CD4-positive, alpha-beta T cell (primary cell): ENCODE measurements around the gene CNTN4. TPM values are rescaled to one million over a fixed set of nuclear protein-coding genes. Genes with fewer than 3 reads are reported as not detected.

Experiments
- ATAC-seq: fragments of 200-7000 bp; cut with Tn5 transposase; one replicate; pipeline ENCODE4 v1.10.0; 2022; ENCODE audit warnings: mild to moderate bottlenecking; ENCODE audit not compliant: poor library complexity
- CTCF ChIA-PET: fragments of 350-600 bp; sonication (Branson Sonifier 250); formaldehyde crosslinking; loops from one replicate; lab custom pipeline; 2021; ENCODE audit warnings: antibody characterized with exemption, inconsistent platforms; lab: Charles Lee
- POLR2A ChIA-PET: fragments of 350-600 bp; sonication (Branson Sonifier 250); formaldehyde crosslinking; loops from one replicate; lab custom pipeline; 2021; ENCODE audit warnings: antibody characterized with exemption, inconsistent platforms; lab: Charles Lee
- DNase-seq, 14 experiments: peaks; one replicate each; pipeline ENCODE4 v3.0.0-alpha.2; 2013 to 2020; ENCODE audit warnings: mixed read lengths in 2 of 14
- H3K27ac ChIP-seq, 2 donors: one replicate each; pipeline versions ENCODE4 v1.5.1 to v1.7.0; 2013; ENCODE audit warnings: low read length in 2 of 2, low read depth in 1 of 2, mild to moderate bottlenecking in 1 of 2
- H3K27me3 ChIP-seq, 2 experiments: 1 replicate in 1 of 2; 2 replicates in 1 of 2; pipeline versions ENCODE4 v1.6.1 to v1.7.0; 2013; ENCODE audit warnings: low read length in 2 of 2, control low read depth in 1 of 2, mild to moderate bottlenecking in 1 of 2, moderate library complexity in 1 of 2; ENCODE audit not compliant: insufficient read depth in 2 of 2, control insufficient read depth in 1 of 2
- H3K36me3 ChIP-seq: one replicate; pipeline ENCODE4 v1.6.1; 2013; ENCODE audit warnings: low read length, control low read depth; ENCODE audit not compliant: insufficient read depth
- H3K4me1 ChIP-seq: one replicate; pipeline ENCODE4 v1.6.1; 2013; ENCODE audit warnings: low read length, control low read depth; ENCODE audit not compliant: insufficient read depth
- H3K4me3 ChIP-seq: one replicate; pipeline ENCODE4 v1.5.1; 2013; ENCODE audit warnings: mild to moderate bottlenecking, low read length, moderate library complexity
- H3K9me3 ChIP-seq, 2 experiments: 1 replicate in 1 of 2; 2 replicates in 1 of 2; pipeline versions ENCODE4 v1.6.1 to v1.7.0; 2013; ENCODE audit warnings: low read length in 2 of 2, mild to moderate bottlenecking in 2 of 2, control low read depth in 1 of 2, moderate library complexity in 1 of 2; ENCODE audit not compliant: control insufficient read depth in 1 of 2, insufficient read depth in 1 of 2
- H3K27ac Mint-ChIP-seq: one replicate; pipeline ENCODE4 v1.8.0; 2020; ENCODE audit warnings: mixed read lengths
- H3K27me3 Mint-ChIP-seq: one replicate; pipeline ENCODE4 v1.8.0; 2021; ENCODE audit warnings: mixed read lengths
- H3K36me3 Mint-ChIP-seq: one replicate; pipeline ENCODE4 v1.8.0; 2021; ENCODE audit warnings: low read depth, mixed read lengths
- H3K4me1 Mint-ChIP-seq: one replicate; pipeline ENCODE4 v1.8.0; 2021; ENCODE audit warnings: low read depth, mixed read lengths
- H3K4me3 Mint-ChIP-seq: one replicate; pipeline ENCODE4 v1.8.0; 2020; ENCODE audit warnings: mild to moderate bottlenecking, mixed read lengths
- H3K9me3 Mint-ChIP-seq: one replicate; pipeline ENCODE4 v1.8.0; 2020; ENCODE audit warnings: mixed read lengths
- intact Hi-C, 2 experiments: fragments of 100-400 bp; cut with DNase I in 1 of 2; cut with micrococcal nuclease in 1 of 2; formaldehyde crosslinking; loops; one replicate each; pipeline versions ENCODE4 v1.15.1 to v1.9.0; 2023 to 2025; cut with DNase I, micrococcal nuclease
- total RNA-seq, 174 experiments: library from RNA in 2 of 174; stranded (reverse) in 2 of 174; gene quantifications; one replicate each; pipeline ENCODE4 v1.2.3 and lab custom pipeline; 2021 to 2026
- TF ChIP-seq, protein P1 (sequence below): fragments of 200-600 bp; IDR thresholded peaks from one replicate; pipeline ENCODE4 v1.8.0; 2022; ENCODE audit warnings: antibody characterized with exemption, mild to moderate bottlenecking

CNTN4 gene
- total RNA-seq, 2 experiments from 2014 or later, result not detected

DNA sequence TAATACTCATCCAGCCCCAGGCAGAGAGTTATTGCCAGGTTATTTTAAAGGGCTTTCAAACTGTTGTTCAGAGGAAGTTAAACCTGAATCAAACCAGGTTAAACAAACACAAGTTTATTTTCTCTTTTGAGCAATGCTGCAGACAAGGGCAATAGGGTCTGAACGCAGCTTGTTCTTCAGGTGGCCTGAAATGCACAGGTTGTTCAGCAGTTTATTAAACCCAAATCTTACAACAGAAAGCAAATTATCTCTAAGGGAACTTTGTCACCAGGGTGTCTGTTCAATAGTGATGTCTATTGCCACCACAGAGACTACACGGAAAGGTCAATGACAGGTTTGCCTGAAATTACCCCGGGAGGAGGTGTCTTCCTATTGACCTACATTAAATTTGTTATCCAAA lies 877.5 kb downstream of the CNTN4 start:
- H3K27ac ChIP-seq, result no peak overlapping the region
- H3K27me3 Mint-ChIP-seq, result peaks cover 21% of the 10 kb centered on the region
- ChIA-PET CTCF (interaction anchor here (0.7 kb wide), 1 partner anchor 67 kb away, joined by 3 read pairs; no protein-coding TSS in a partner anchor), POLR2A (no interaction called here)
- ATAC-seq (no peak), DNase-seq (no peak)
- peaks cover 5% of the 10 kb centered on the region for H3K4me1 ChIP-seq
- H3K27ac Mint-ChIP-seq, result no peak overlapping the region
- H3K4me1 Mint-ChIP-seq, result no peaks in the 10 kb centered on the region
- TF ChIP-seq, protein P1, sequence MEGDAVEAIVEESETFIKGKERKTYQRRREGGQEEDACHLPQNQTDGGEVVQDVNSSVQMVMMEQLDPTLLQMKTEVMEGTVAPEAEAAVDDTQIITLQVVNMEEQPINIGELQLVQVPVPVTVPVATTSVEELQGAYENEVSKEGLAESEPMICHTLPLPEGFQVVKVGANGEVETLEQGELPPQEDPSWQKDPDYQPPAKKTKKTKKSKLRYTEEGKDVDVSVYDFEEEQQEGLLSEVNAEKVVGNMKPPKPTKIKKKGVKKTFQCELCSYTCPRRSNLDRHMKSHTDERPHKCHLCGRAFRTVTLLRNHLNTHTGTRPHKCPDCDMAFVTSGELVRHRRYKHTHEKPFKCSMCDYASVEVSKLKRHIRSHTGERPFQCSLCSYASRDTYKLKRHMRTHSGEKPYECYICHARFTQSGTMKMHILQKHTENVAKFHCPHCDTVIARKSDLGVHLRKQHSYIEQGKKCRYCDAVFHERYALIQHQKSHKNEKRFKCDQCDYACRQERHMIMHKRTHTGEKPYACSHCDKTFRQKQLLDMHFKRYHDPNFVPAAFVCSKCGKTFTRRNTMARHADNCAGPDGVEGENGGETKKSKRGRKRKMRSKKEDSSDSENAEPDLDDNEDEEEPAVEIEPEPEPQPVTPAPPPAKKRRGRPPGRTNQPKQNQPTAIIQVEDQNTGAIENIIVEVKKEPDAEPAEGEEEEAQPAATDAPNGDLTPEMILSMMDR, result no peak
- H3K36me3 ChIP-seq, result no peaks in the 10 kb centered on the region
- no peaks in the 10 kb centered on the region for H3K9me3 ChIP-seq
- peaks cover 3 to 11% of the 10 kb centered on the region in 2 experiments for H3K27me3 ChIP-seq
- no peak overlapping the region for H3K4me3 Mint-ChIP-seq
- no peak overlapping the region for H3K4me3 ChIP-seq
- no peaks in the 10 kb centered on the region for H3K36me3 Mint-ChIP-seq
- intact Hi-C loops, result no loop called here
- H3K9me3 Mint-ChIP-seq, result no peaks in the 10 kb centered on the region

DNA sequence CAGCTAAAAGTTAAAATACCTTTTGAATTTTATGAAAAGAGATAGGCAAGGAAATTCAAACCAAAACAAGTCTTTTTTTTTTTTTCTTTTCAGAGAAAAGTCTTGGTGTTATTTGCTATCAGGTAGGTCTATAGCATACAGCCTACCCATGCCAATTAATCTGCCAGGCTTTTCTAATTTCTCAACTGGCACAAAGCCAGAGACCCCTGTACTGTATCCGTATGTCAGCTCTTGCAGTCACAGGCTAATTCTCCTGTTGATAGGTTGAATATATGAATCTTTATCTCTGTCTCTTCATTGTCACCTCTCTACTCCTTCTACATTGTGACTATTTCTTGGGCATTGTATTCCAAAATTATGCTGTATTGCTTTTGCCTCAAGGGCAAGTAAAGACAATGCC lies 878.1 kb downstream of the CNTN4 start:
- intact Hi-C loops, result no loop called here
- H3K36me3 Mint-ChIP-seq, result no peaks in the 10 kb centered on the region
- no peaks in the 10 kb centered on the region for H3K9me3 Mint-ChIP-seq
- no peak overlapping the region for H3K27ac Mint-ChIP-seq
- H3K9me3 ChIP-seq, result no peaks in the 10 kb centered on the region
- H3K4me1 ChIP-seq, result peaks cover 5% of the 10 kb centered on the region
- DNase-seq, result no peak
- H3K4me1 Mint-ChIP-seq, result no peaks in the 10 kb centered on the region
- peaks cover 21% of the 10 kb centered on the region for H3K27me3 Mint-ChIP-seq
- ChIA-PET CTCF (interaction anchor here (0.7 kb wide), 1 partner anchor 68 kb away, joined by 3 read pairs; no protein-coding TSS in a partner anchor), POLR2A (no interaction called here)
- no peak overlapping the region for H3K4me3 ChIP-seq
- TF ChIP-seq, protein P1, result no peak
- no peak for ATAC-seq
- peaks cover 3 to 11% of the 10 kb centered on the region in 2 experiments for H3K27me3 ChIP-seq
- H3K4me3 Mint-ChIP-seq, result no peak overlapping the region
- no peaks in the 10 kb centered on the region for H3K36me3 ChIP-seq
- no peak overlapping the region for H3K27ac ChIP-seq

DNA sequence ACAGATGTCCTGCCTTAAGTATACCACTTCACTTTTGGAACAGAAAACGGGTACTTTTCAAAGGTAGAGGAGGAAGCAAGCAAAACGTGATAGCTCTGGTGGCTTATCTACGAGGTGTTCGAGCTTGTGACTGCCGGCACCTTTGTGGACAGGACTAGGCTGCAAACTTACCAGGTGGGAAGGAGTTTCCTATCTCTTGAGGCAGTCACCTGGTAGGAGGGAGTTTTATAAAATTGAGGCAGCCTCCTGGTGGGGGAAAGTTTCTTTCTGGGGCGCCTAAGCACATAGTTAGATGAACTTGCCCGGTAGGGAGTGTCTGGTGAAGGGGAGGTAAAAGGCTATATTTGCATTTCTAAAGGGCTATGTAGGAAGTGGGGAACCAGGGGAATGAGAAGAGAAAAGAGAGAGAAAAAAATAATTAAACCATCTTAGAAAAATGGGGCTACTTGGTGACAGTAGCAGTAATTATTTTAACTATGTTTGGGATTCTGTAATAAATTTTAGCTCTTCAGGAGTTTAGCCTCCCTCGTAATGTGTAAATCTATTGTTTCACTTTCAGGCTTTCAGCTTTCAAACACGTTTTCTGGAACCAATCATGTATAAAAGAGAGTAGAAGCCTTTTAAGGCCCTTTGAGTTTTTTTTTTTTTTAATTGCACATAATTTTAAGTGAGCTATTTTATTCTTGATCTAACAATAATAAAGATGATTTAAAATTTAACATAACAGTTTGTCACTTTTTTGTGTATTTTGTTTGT lies 880.5 kb downstream of the CNTN4 start:
- DNase-seq (no peak), ATAC-seq (no peak)
- intact Hi-C loops, result no loop called here
- no peaks in the 10 kb centered on the region for H3K9me3 ChIP-seq
- H3K4me1 Mint-ChIP-seq, result no peaks in the 10 kb centered on the region
- H3K27ac ChIP-seq, result no peak overlapping the region
- H3K4me1 ChIP-seq, result peaks cover 5% of the 10 kb centered on the region
- H3K27ac Mint-ChIP-seq, result no peak overlapping the region
- H3K36me3 Mint-ChIP-seq, result no peaks in the 10 kb centered on the region
- H3K9me3 Mint-ChIP-seq, result no peaks in the 10 kb centered on the region
- peaks cover 9% of the 10 kb centered on the region for H3K27me3 Mint-ChIP-seq
- ChIA-PET POLR2A (no interaction called here), CTCF (interaction anchor here (1.2 kb wide), 1 partner anchor 28 kb away, joined by 3 read pairs; no protein-coding TSS in a partner anchor)
- no peak overlapping the region for H3K4me3 ChIP-seq
- H3K27me3 ChIP-seq, result peaks cover 0 to 5% of the 10 kb centered on the region in 2 experiments
- TF ChIP-seq, protein P1, result no peak
- H3K36me3 ChIP-seq, result no peaks in the 10 kb centered on the region
- H3K4me3 Mint-ChIP-seq, result no peak overlapping the region
